Kidney (tissue), 14 donors: ENCODE data around the gene SDSL. TPM values are rescaled to one million over a fixed set of nuclear protein-coding genes. Genes with fewer than 3 reads are reported as not detected.

Experiments used
- DNase-seq, 5 donors: peaks; one replicate each; pipeline ENCODE4 v3.0.0-alpha.2; 2013 to 2020
- FAIRE-seq: peaks from 2 replicates; lab custom pipeline; 2012; peaks lifted over from hg19 to GRCh38; lab: Jason Lieb, UNC
- H3K27ac ChIP-seq, 2 donors: one replicate each; pipeline ENCODE4 v1.7.0; 2013; ENCODE audit warnings: low read depth in 2 of 2, low read length in 2 of 2, inconsistent platforms in 1 of 2
- H3K27me3 ChIP-seq: one replicate; pipeline ENCODE4 v1.7.1; 2013; ENCODE audit warnings: low read length, inconsistent platforms; ENCODE audit not compliant: control insufficient read depth, insufficient read depth
- H3K36me3 ChIP-seq, 3 donors: one replicate each; pipeline versions ENCODE4 v1.7.0 to v1.7.1; 2013; ENCODE audit warnings: low read length in 3 of 3, control low read depth in 1 of 3, inconsistent platforms in 1 of 3; ENCODE audit not compliant: insufficient read depth in 3 of 3, control insufficient read depth in 2 of 3
- H3K4me1 ChIP-seq, 3 donors: one replicate each; pipeline versions ENCODE4 v1.7.0 to v1.7.1; 2013; ENCODE audit warnings: low read length in 3 of 3, inconsistent platforms in 1 of 3, low read depth in 1 of 3; ENCODE audit not compliant: control insufficient read depth in 2 of 3, insufficient read depth in 2 of 3
- H3K4me3 ChIP-seq, 3 donors: one replicate each; pipeline versions ENCODE4 v1.7.0 to v1.8.1; 2013; ENCODE audit warnings: low read length in 3 of 3, control low read depth in 1 of 3, inconsistent platforms in 1 of 3
- H3K9ac ChIP-seq, 3 donors: one replicate each; pipeline versions ENCODE4 v1.7.0 to v1.7.1; 2013; ENCODE audit warnings: low read length in 3 of 3, control low read depth in 1 of 3, inconsistent platforms in 1 of 3
- H3K9me3 ChIP-seq, 3 donors: one replicate each; pipeline versions ENCODE4 v1.7.0 to v1.7.1; 2013; ENCODE audit warnings: low read length in 3 of 3, control low read depth in 1 of 3, inconsistent platforms in 1 of 3; ENCODE audit not compliant: control insufficient read depth in 2 of 3, insufficient read depth in 1 of 3
- CTCF ChIP-seq: IDR thresholded peaks from 3 replicates; pipeline ENCODE4 v1.5.1; 2012; ENCODE audit warnings: mild to moderate bottlenecking, moderate library complexity, borderline replicate concordance; ENCODE audit not compliant: insufficient read depth; ENCODE audit errors: extremely low read depth
- intact Hi-C: fragments of 100-400 bp; cut with DNase I; formaldehyde crosslinking; loops from one replicate; pipeline ENCODE4 v1.11.1; 2022
- polyA plus RNA-seq: library from polyadenylated mRNA; stranded (reverse); fragments of 350-450 nt; fragmentation: Illumina TruSeq; extraction: RNeasy Lipid Tissue Mini Kit (QIAGEN cat#74804); gene quantifications from one replicate; pipeline ENCODE4 v1.2.3, GENCODE V29; 2014; ENCODE audit warnings: low read depth, low replicate concordance; ENCODE audit not compliant: insufficient read depth
- total RNA-seq: library from RNA; stranded (reverse); fragmentation: NEBNext Ultra II Directional; extraction: Animal tissue kit (Norgen Biotek cat#: 25700); gene quantifications from one replicate; pipeline ENCODE4 v1.2.1, GENCODE V29; 2021
- donor health status: control.
- donor health status: control.
- donor health status: control.
- donor health status: control.
- donor health status: control.
- donor health status: DM: yes; HTN: yes; CAD: no.
- donor health status: Normal renal cell carcinoma (clear cell type).

The SDSL gene
- total and polyA plus RNA-seq, 2 donors from 2014 or later: 22.8 to 116 TPM

- no peak for TF ChIP-seq CTCF
- H3K27me3 ChIP-seq: no peaks in the 10 kb centered on the region
- no peak overlapping the region for H3K9ac ChIP-seq
- H3K36me3 ChIP-seq: peaks cover 0 to 2% (median 0%) of the 10 kb centered on the region in 3 donors
- intact Hi-C loops: no loop called here
- no peak for FAIRE-seq
- H3K27ac ChIP-seq: no peak overlapping the region
- no peaks in the 10 kb centered on the region for H3K4me1 ChIP-seq
- no peaks in the 10 kb centered on the region for H3K9me3 ChIP-seq
- no peak overlapping the region for H3K4me3 ChIP-seq
- DNase-seq: peak in 1 of 5 donors; percentile 29
Observed at GRCh38 chr12:113437729-113438100, 15.5 kb downstream of the SDSL start.

DNA sequence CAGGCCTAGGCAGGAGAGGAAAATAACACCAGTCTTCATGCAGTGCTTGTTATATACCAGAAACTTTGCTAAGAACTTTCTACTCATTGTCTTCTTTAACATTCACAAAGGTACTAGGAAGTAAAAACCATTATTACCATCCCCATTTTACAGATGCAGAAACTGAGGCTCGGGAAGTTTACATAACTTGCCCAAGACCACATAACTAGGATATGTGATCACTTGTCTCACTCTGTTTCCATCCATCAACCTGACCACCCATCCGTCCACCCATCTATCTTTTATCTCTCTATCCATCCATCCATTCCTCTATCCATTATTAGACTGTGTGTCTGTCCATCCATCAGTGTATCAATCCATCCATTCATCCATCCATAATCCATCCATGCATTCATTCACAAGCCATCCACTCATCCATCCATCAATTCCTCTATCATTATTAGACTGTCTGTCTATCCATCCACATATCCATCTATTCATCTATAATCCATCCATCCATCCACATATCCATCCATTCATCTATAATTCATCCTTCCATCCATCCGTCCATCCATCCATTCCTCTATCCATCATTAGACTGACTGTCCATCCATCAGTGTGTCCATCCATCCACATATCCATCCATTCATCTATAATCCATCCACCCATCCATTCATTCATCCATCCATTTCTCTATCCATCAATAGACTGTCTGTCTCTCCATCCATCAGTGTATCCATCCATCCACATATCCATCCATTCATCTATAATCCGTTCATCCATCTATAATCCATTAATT is 16.5 kb downstream of the SDSL start:
- intact Hi-C loops: no loop called here
- H3K4me1 ChIP-seq: no peaks in the 10 kb centered on the region
- H3K36me3 ChIP-seq: peaks cover 0 to 2% (median 0%) of the 10 kb centered on the region in 3 donors
- DNase-seq (no peak), FAIRE-seq (no peak)
- TF ChIP-seq CTCF: no peak
- no peak overlapping the region for H3K4me3 ChIP-seq
- no peaks in the 10 kb centered on the region for H3K9me3 ChIP-seq
- H3K27ac ChIP-seq: no peak overlapping the region
- no peak overlapping the region for H3K9ac ChIP-seq
- H3K27me3 ChIP-seq: no peaks in the 10 kb centered on the region

DNA sequence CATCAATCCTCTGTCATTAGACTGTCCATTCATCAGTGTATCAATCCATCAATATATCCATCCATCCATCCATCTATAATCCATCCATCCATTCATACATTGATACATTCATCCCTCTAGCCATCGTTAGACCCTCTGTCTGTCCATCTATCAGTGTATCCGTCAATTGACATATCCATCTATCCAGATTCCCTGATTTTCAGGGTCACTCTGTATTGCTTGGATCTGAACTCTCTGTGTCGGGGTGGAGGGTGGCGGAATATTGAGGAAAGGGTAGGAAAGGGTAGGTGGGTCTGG is 17.1 kb downstream of the SDSL start:
- Histone ChIP-seq H3K9ac (no peak overlapping the region), H3K36me3 (peaks cover 0 to 2% (median 0%) of the 10 kb centered on the region in 3 donors), H3K9me3 (no peaks in the 10 kb centered on the region), H3K4me1 (no peaks in the 10 kb centered on the region), H3K4me3 (no peak overlapping the region), H3K27ac (no peak overlapping the region), H3K27me3 (no peaks in the 10 kb centered on the region)
- no peak for TF ChIP-seq CTCF
- DNase-seq (no peak), FAIRE-seq (no peak)
- intact Hi-C loops: no loop called here
